ENCODE measurements around the gene OARD1.

The OARD1 gene

DNA sequence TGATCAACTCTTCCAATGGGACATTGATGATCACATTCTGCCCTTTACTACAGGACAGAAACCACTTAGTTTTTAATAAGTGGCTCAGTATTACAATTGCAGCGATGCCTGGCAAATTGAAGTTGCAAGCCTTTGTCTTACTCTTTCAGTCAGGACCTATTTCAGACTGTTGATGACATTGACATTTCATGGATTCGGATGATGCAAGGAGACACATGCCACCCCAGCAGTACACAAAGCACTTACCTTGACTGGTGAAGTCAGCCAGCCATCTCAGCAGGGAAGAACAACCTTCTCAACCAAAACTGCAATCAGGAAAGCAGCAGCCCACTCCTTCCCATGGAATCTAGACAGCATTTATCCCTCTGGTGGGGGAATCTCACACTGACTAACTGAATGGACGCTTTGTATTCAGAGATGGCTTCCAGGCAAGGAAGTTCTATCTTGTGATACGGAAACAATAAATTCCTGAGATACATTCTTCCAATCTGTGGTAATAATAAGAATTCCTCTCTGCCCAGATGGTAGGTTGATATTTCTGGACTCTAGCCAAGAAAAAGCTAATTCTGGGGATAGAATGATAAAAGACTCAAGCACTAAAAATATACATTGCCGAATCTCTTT is 25.4 kb upstream of the OARD1 start:
- H3K27ac ChIP-seq (ENCODE audit: extremely low read depth, low read depth, low read length), result no peak overlapping the region
- H3K9me3 ChIP-seq (ENCODE audit: control insufficient read depth, insufficient read depth, low read depth, low read length), result no peaks in the 10 kb centered on the region
- TF ChIP-seq ZSCAN30 (tag by site-specific recombination; IDR thresholded peaks at IDR 0.05) (no peak), ZNF555 (tag by site-specific recombination; conservative IDR thresholded peaks at IDR 0.05) (no peak), ZNF391 (tag by site-specific recombination; IDR thresholded peaks at IDR 0.05; ENCODE audit: borderline replicate concordance, low read depth) (no peak), ZNF600 (tag by site-specific recombination; IDR thresholded peaks at IDR 0.05) (no peak), ZNF292 (tag by site-specific recombination; IDR thresholded peaks at IDR 0.05; ENCODE audit: borderline replicate concordance, low read depth) (no peak), ZFHX2 (tag by site-specific recombination; conservative IDR thresholded peaks at IDR 0.05) (no peak), ZNF423 (tag by site-specific recombination; IDR thresholded peaks at IDR 0.05) (no peak), ZNF311 (tag by site-specific recombination; IDR thresholded peaks at IDR 0.05; ENCODE audit: borderline replicate concordance) (no peak), ZNF324 (tag by site-specific recombination; IDR thresholded peaks at IDR 0.05) (no peak)
- TF ChIP-seq, protein P1, sequence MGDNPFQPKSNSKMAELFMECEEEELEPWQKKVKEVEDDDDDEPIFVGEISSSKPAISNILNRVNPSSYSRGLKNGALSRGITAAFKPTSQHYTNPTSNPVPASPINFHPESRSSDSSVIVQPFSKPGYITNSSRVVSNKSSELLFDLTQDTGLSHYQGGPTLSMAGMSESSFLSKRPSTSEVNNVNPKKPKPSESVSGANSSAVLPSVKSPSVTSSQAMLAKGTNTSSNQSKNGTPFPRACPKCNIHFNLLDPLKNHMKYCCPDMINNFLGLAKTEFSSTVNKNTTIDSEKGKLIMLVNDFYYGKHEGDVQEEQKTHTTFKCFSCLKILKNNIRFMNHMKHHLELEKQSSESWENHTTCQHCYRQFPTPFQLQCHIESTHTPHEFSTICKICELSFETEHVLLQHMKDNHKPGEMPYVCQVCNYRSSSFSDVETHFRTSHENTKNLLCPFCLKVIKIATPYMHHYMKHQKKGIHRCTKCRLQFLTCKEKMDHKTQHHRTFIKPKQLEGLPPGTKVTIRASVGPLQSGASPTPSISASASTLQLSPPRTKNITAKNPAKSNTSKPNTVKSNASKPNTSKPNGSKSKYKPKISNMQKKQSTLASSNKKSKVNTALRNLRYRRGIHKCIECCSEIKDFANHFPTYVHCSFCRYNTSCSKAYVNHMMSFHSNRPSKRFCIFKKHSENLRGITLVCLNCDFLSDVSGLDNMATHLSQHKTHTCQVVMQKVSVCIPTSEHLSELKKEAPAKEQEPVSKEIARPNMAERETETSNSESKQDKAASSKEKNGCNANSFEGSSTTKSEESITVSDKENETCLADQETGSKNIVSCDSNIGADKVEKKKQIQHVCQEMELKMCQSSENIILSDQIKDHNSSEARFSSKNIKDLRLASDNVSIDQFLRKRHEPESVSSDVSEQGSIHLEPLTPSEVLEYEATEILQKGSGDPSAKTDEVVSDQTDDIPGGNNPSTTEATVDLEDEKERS (tag by site-specific recombination; IDR thresholded peaks at IDR 0.05), result no peak
- TF ChIP-seq, protein P2, sequence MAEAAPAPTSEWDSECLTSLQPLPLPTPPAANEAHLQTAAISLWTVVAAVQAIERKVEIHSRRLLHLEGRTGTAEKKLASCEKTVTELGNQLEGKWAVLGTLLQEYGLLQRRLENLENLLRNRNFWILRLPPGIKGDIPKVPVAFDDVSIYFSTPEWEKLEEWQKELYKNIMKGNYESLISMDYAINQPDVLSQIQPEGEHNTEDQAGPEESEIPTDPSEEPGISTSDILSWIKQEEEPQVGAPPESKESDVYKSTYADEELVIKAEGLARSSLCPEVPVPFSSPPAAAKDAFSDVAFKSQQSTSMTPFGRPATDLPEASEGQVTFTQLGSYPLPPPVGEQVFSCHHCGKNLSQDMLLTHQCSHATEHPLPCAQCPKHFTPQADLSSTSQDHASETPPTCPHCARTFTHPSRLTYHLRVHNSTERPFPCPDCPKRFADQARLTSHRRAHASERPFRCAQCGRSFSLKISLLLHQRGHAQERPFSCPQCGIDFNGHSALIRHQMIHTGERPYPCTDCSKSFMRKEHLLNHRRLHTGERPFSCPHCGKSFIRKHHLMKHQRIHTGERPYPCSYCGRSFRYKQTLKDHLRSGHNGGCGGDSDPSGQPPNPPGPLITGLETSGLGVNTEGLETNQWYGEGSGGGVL (tag by site-specific recombination; IDR thresholded peaks at IDR 0.05), result no peak
- ChIA-PET CTCF (interaction anchor here (0.6 to 1.2 kb wide), 2 partner anchors 85 to 1853 kb away, joined by 3 to 5 read pairs; no protein-coding TSS in a partner anchor), POLR2A (no interaction called here)
- H3K36me3 ChIP-seq (ENCODE audit: control insufficient read depth in 2 of 2, insufficient read depth in 1 of 2, low read length in 2 of 2), result peaks cover 70 to 80% of the 10 kb centered on the region in 2 experiments
- no peaks in the 10 kb centered on the region for H3K4me1 ChIP-seq (ENCODE audit: control insufficient read depth, insufficient read depth, low read length)
- H3K4me3 ChIP-seq (ENCODE audit: low read depth, low read length), result no peak overlapping the region

DNA sequence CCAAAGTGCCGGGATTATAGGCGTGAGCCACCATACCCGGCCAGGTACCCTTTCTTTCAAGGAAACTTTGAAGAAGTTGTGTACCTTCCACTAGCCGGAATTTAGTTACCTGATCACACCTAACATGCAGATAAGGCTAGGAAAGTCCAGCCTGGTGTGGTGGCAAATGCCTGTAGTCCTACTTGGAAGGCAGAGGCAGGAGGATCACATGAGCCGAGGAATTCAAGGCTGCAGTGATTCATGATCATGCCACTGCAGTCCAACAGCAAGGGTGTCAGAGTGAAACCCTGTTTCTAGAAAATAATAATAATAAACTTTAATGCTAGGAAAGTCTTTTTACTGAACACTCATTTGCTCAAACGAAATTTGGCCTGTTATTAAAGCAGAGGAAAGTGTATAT is 21.6 kb upstream of the OARD1 start:
- no peak overlapping the region for H3K4me3 ChIP-seq (ENCODE audit: low read depth, low read length)
- H3K36me3 ChIP-seq (ENCODE audit: control insufficient read depth in 2 of 2, insufficient read depth in 1 of 2, low read length in 2 of 2), result peaks cover 79 to 96% of the 10 kb centered on the region in 2 experiments
- no peak overlapping the region for H3K27ac ChIP-seq (ENCODE audit: extremely low read depth, low read depth, low read length)
- ChIA-PET CTCF (interaction anchor here (0.6 to 3.9 kb wide), 8 partner anchors 10 to 850 kb away, joined by 3 to 42 read pairs (median 4); no protein-coding TSS in a partner anchor), POLR2A (interaction anchor here (1.1 kb wide), 1 partner anchor 21 kb away, joined by 4 read pairs; the partner anchor contains the start of genes NFYA and OARD1)
- no peaks in the 10 kb centered on the region for H3K9me3 ChIP-seq (ENCODE audit: control insufficient read depth, insufficient read depth, low read depth, low read length)
- no peaks in the 10 kb centered on the region for H3K4me1 ChIP-seq (ENCODE audit: control insufficient read depth, insufficient read depth, low read length)
- TF ChIP-seq ZNF549 (tag by site-specific recombination; IDR thresholded peaks at IDR 0.05) (no peak), ZSCAN30 (tag by site-specific recombination; IDR thresholded peaks at IDR 0.05) (no peak), ZBTB48 (tag by site-specific recombination; IDR thresholded peaks at IDR 0.05) (no peak), HOXD13 (CRISPR knock-in tag; IDR thresholded peaks at IDR 0.05; ENCODE audit: borderline replicate concordance) (no peak), ZFP37 (tag by site-specific recombination; IDR thresholded peaks at IDR 0.05) (no peak), KLF1 (tag by site-specific recombination; IDR thresholded peaks at IDR 0.05) (no peak), ZNF830 (tag by site-specific recombination; IDR thresholded peaks at IDR 0.05; ENCODE audit: low read depth) (no peak)
- TF ChIP-seq, protein P3, sequence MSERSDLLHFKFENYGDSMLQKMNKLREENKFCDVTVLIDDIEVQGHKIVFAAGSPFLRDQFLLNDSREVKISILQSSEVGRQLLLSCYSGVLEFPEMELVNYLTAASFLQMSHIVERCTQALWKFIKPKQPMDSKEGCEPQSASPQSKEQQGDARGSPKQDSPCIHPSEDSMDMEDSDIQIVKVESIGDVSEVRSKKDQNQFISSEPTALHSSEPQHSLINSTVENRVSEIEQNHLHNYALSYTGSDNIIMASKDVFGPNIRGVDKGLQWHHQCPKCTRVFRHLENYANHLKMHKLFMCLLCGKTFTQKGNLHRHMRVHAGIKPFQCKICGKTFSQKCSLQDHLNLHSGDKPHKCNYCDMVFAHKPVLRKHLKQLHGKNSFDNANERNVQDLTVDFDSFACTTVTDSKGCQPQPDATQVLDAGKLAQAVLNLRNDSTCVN (tag by site-specific recombination; optimal IDR thresholded peaks at IDR 0.05), result no peak
- TF ChIP-seq, protein P4, sequence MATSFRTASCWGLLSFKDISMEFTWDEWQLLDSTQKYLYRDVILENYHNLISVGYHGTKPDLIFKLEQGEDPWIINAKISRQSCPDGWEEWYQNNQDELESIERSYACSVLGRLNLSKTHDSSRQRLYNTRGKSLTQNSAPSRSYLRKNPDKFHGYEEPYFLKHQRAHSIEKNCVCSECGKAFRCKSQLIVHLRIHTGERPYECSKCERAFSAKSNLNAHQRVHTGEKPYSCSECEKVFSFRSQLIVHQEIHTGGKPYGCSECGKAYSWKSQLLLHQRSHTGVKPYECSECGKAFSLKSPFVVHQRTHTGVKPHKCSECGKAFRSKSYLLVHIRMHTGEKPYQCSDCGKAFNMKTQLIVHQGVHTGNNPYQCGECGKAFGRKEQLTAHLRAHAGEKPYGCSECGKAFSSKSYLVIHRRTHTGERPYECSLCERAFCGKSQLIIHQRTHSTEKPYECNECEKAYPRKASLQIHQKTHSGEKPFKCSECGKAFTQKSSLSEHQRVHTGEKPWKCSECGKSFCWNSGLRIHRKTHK (tag by site-specific recombination; IDR thresholded peaks at IDR 0.05), result no peak
- TF ChIP-seq, protein P5, sequence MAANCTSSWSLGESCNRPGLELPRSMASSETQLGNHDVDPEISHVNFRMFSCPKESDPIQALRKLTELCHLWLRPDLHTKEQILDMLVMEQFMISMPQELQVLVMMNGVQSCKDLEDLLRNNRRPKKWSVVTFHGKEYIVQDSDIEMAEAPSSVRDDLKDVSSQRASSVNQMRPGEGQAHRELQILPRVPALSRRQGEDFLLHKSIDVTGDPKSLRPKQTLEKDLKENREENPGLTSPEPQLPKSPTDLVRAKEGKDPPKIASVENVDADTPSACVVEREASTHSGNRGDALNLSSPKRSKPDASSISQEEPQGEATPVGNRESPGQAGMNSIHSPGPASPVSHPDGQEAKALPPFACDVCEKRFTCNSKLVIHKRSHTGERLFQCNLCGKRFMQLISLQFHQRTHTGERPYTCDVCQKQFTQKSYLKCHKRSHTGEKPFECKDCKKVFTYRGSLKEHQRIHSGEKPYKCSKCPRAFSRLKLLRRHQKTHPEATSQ (tag by site-specific recombination; IDR thresholded peaks at IDR 0.05), result no peak
- TF ChIP-seq, protein P6, sequence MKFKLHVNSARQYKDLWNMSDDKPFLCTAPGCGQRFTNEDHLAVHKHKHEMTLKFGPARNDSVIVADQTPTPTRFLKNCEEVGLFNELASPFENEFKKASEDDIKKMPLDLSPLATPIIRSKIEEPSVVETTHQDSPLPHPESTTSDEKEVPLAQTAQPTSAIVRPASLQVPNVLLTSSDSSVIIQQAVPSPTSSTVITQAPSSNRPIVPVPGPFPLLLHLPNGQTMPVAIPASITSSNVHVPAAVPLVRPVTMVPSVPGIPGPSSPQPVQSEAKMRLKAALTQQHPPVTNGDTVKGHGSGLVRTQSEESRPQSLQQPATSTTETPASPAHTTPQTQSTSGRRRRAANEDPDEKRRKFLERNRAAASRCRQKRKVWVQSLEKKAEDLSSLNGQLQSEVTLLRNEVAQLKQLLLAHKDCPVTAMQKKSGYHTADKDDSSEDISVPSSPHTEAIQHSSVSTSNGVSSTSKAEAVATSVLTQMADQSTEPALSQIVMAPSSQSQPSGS (tag by site-specific recombination; IDR thresholded peaks at IDR 0.05; ENCODE audit: low read depth), result no peak
- TF ChIP-seq, protein P7, sequence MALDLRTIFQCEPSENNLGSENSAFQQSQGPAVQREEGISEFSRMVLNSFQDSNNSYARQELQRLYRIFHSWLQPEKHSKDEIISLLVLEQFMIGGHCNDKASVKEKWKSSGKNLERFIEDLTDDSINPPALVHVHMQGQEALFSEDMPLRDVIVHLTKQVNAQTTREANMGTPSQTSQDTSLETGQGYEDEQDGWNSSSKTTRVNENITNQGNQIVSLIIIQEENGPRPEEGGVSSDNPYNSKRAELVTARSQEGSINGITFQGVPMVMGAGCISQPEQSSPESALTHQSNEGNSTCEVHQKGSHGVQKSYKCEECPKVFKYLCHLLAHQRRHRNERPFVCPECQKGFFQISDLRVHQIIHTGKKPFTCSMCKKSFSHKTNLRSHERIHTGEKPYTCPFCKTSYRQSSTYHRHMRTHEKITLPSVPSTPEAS (tag by site-specific recombination; IDR thresholded peaks at IDR 0.05), result no peak

Measured in HEK293 (cell line).